DOHH2 (cell line): ENCODE data around the gene GALNT7.

ENCODE experiments used
- H3F3A ChIP-seq: fragments of 200-600 bp; sonication (generic), shearing (Covaris generic); 2 replicates; pipeline ENCODE4 v1.6.0; 2016; ENCODE audit warnings: antibody characterized with exemption, mild to moderate bottlenecking; ENCODE audit not compliant: control insufficient read depth, insufficient read depth
- H3K27ac ChIP-seq: fragments of 200-600 bp; sonication (generic); 2 replicates; pipeline ENCODE4 v1.5.1; 2014; ENCODE audit warnings: low read depth, mild to moderate bottlenecking, low read length, moderate library complexity
- H3K27me3 ChIP-seq: fragments of 200-600 bp; sonication (generic); 2 replicates; pipeline ENCODE4 v1.6.1; 2014; ENCODE audit warnings: mild to moderate bottlenecking, low read length, mixed read lengths; ENCODE audit not compliant: control insufficient read depth
- H3K36me3 ChIP-seq: fragments of 200-600 bp; sonication (generic); 2 replicates; pipeline ENCODE4 v1.6.1; 2014; ENCODE audit warnings: mild to moderate bottlenecking, low read length, moderate library complexity, mixed read lengths; ENCODE audit not compliant: control insufficient read depth
- H3K4me1 ChIP-seq: fragments of 200-600 bp; sonication (generic); 2 replicates; pipeline ENCODE4 v1.6.1; 2014; ENCODE audit warnings: mild to moderate bottlenecking, low read length, mixed read lengths; ENCODE audit not compliant: control insufficient read depth
- H3K4me2 ChIP-seq: fragments of 200-600 bp; sonication (generic); 2 replicates; pipeline ENCODE4 v1.6.0; 2014; ENCODE audit warnings: mild to moderate bottlenecking, low read length, moderate library complexity
- H3K4me3 ChIP-seq: fragments of 200-600 bp; sonication (generic); 2 replicates; pipeline ENCODE4 v1.5.1; 2014; ENCODE audit warnings: mild to moderate bottlenecking, low read length, mixed read lengths
- H3K79me2 ChIP-seq: fragments of 200-600 bp; sonication (generic); 2 replicates; pipeline ENCODE4 v1.6.1; 2014; ENCODE audit warnings: mild to moderate bottlenecking, low read length, mixed read lengths; ENCODE audit not compliant: control insufficient read depth
- H3K9me2 ChIP-seq: fragments of 200-600 bp; sonication (generic); replicated peaks from 2 replicates; pipeline ENCODE4 v1.6.1; 2014; ENCODE audit warnings: mild to moderate bottlenecking, low read length, mixed read lengths; ENCODE audit not compliant: control insufficient read depth
- H3K9me3 ChIP-seq: fragments of 200-600 bp; sonication (generic); 2 replicates; pipeline ENCODE4 v1.6.1; 2014; ENCODE audit warnings: antibody characterized with exemption, low read length, mixed read lengths; ENCODE audit not compliant: control insufficient read depth, insufficient read depth
- H4K20me1 ChIP-seq: fragments of 200-600 bp; sonication (generic); 2 replicates; pipeline ENCODE4 v1.6.0; 2014; ENCODE audit warnings: low read depth, mild to moderate bottlenecking, antibody characterized with exemption, low read length, moderate library complexity; ENCODE audit not compliant: control insufficient read depth, insufficient read depth
- CTCF ChIP-seq: fragments of 200-600 bp; sonication (generic); IDR thresholded peaks from one replicate; pipeline ENCODE4 v1.5.1; 2014; ENCODE audit warnings: antibody characterized with exemption, mild to moderate bottlenecking, low read depth, low read length; ENCODE audit not compliant: poor library complexity, severe bottlenecking
- EZH2phosphoT487 ChIP-seq: fragments of 200-600 bp; sonication (generic); IDR thresholded peaks from 2 replicates; pipeline ENCODE4 v1.6.1; 2017; ENCODE audit warnings: borderline replicate concordance, mild to moderate bottlenecking, antibody characterized with exemption, low read length, moderate library complexity, mixed read lengths

GALNT7 gene

DNA sequence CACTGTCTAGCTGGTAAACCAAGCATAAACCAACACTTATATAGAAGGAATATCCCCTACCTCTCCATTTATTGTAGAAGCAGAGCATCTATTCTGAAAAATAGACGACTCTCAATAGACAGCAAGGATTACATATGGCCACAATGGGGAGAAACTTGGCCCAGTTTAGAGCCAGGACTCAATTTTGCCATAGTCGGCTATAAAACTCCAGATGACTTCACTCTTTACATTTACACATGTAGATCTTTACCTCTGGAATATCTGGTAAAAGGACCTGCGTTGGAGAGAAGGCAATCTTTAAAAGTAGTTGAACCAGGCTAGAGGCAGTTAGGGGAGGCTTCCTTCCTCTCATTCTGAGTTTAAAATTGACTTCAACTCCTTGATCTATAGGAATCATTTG, 88.2 kb downstream of the GALNT7 start:
- Histone ChIP-seq H3K4me3 (no peak overlapping the region), H3K27ac (no peak overlapping the region), H3K4me1 (no peaks in the 10 kb centered on the region), H3K4me2 (no peak overlapping the region), H3F3A (peaks cover 4% of the 10 kb centered on the region; the same call in 1 of the 2 replicates), H3K9me2 (no peaks in the 10 kb centered on the region), H3K79me2 (peaks cover 59% of the 10 kb centered on the region), H4K20me1 (peaks cover 6% of the 10 kb centered on the region; the same call in 1 of the 2 replicates), H3K9me3 (no peaks in the 10 kb centered on the region), H3K36me3 (peaks cover 10% of the 10 kb centered on the region; the same call in 1 of the 2 replicates), H3K27me3 (no peaks in the 10 kb centered on the region)
- TF ChIP-seq EZH2phosphoT487 (no peak), CTCF (no peak)

- H3K4me3 ChIP-seq = no peak overlapping the region
- TF ChIP-seq EZH2phosphoT487 (no peak), CTCF (peak; percentile 81)
- H3K9me2 ChIP-seq = no peaks in the 10 kb centered on the region
- peaks cover 65% of the 10 kb centered on the region for H3K79me2 ChIP-seq
- peaks cover 6% of the 10 kb centered on the region; the same call in 1 of the 2 replicates for H4K20me1 ChIP-seq
- 0 out of 2 replicates have a peak, but pooled peaks cover 7% of the 10 kb centered on the region for H3K36me3 ChIP-seq
- peaks cover 7% of the 10 kb centered on the region for H3K4me1 ChIP-seq
- no peak overlapping the region for H3K4me2 ChIP-seq
- no peak overlapping the region for H3K27ac ChIP-seq
- H3F3A ChIP-seq = peaks cover 4% of the 10 kb centered on the region; the same call in 1 of the 2 replicates
- H3K27me3 ChIP-seq = no peaks in the 10 kb centered on the region
- H3K9me3 ChIP-seq = no peaks in the 10 kb centered on the region
These were observed 89.4 kb downstream of the GALNT7 start for GRCh38 chr4:173257732-173258717.

- peaks cover 67% of the 10 kb centered on the region for H3K79me2 ChIP-seq
These were observed 90.3 kb downstream of the GALNT7 start for GRCh38 chr4:173258866-173259265.

More at GRCh38 chr4:173258866-173259265, 90.3 kb downstream of the GALNT7 start:
- no peak overlapping the region for H3K27ac ChIP-seq
- H3F3A ChIP-seq = peaks cover 4% of the 10 kb centered on the region; the same call in 1 of the 2 replicates
- no peak for TF ChIP-seq EZH2phosphoT487
- no peak for TF ChIP-seq CTCF
- H3K27me3 ChIP-seq = no peaks in the 10 kb centered on the region
- 0 out of 2 replicates have a peak, but pooled peaks cover 7% of the 10 kb centered on the region for H3K36me3 ChIP-seq
- H3K4me2 ChIP-seq = no peak overlapping the region
- no peaks in the 10 kb centered on the region for H3K9me3 ChIP-seq
- H3K4me3 ChIP-seq = no peak overlapping the region
- peaks cover 6% of the 10 kb centered on the region; the same call in 1 of the 2 replicates for H4K20me1 ChIP-seq
- H3K4me1 ChIP-seq = peaks cover 9% of the 10 kb centered on the region
- no peaks in the 10 kb centered on the region for H3K9me2 ChIP-seq
